AG09319 (cell line): ENCODE measurements around the gene CDC42BPA.

Experiments
- DNase-seq: peaks from one replicate; pipeline ENCODE4 v3.0.0-alpha.2; 2010; ENCODE audit warnings: low read depth; ENCODE audit errors: extremely low read depth
- CTCF ChIP-seq: IDR thresholded peaks from 2 replicates; pipeline ENCODE4 v1.5.1; 2011; ENCODE audit warnings: low read depth, mild to moderate bottlenecking, inconsistent platforms, low read length, moderate library complexity

CDC42BPA gene

GRCh38 chr1:227058321-227058751 is 260.0 kb downstream of the CDC42BPA start:
- DNase-seq, result no peak
- TF ChIP-seq CTCF, result no peak

GRCh38 chr1:227049253-227049652 is 269.0 kb downstream of the CDC42BPA start:
- no peak for TF ChIP-seq CTCF
- DNase-seq, result no peak

GRCh38 chr1:227043755-227044154 is 274.5 kb downstream of the CDC42BPA start:
- TF ChIP-seq CTCF, result no peak
- no peak for DNase-seq

GRCh38 chr1:227042292-227042691 is 276.0 kb downstream of the CDC42BPA start:
- no peak for TF ChIP-seq CTCF
- no peak for DNase-seq

- DNase-seq, result no peak
- TF ChIP-seq CTCF, result no peak
Observed at GRCh38 chr1:227038401-227038800, 279.9 kb downstream of the CDC42BPA start.

- no peak for TF ChIP-seq CTCF
- DNase-seq, result no peak
Observed at GRCh38 chr1:227037121-227037520, 281.2 kb downstream of the CDC42BPA start.

- no peak for DNase-seq
- TF ChIP-seq CTCF, result no peak
Observed at GRCh38 chr1:227035316-227035715, 283.0 kb downstream of the CDC42BPA start.
